SK-N-SH (cell line): Measurements from ENCODE around the gene FOXF1.

ENCODE experiments used
- EP300 ChIP-seq, 2 experiments: IDR thresholded peaks; 2 replicates each; pipeline versions ENCODE4 v1.4.0 to v1.6.1; 2012; ENCODE audit warnings: borderline replicate concordance in 1 of 2, low read depth in 1 of 2, low read length in 1 of 2
- EZH2phosphoT487 ChIP-seq: fragments of 200-600 bp; sonication (generic); IDR thresholded peaks from 2 replicates; pipeline ENCODE4 v1.6.1; 2017; ENCODE audit warnings: low read depth, mixed run types, mild to moderate bottlenecking, antibody characterized with exemption, moderate library complexity, borderline replicate concordance
- GABPA ChIP-seq: IDR thresholded peaks from 2 replicates; pipeline ENCODE4 v1.4.0; 2012; ENCODE audit warnings: low read depth, mild to moderate bottlenecking
- MXI1 ChIP-seq: IDR thresholded peaks from 2 replicates; pipeline ENCODE4 v1.6.1; 2012; ENCODE audit warnings: mild to moderate bottlenecking, low read depth, low read length, improper control_type of control experiment
- RCOR1 ChIP-seq: fragments of 150-350 bp; IDR thresholded peaks from 2 replicates; pipeline ENCODE4 v1.6.1; 2017; ENCODE audit warnings: antibody characterized with exemption, low read length
- RFX5 ChIP-seq: IDR thresholded peaks from 2 replicates; pipeline ENCODE4 v1.6.1; 2012; ENCODE audit warnings: mild to moderate bottlenecking, improper control_type of control experiment, low read length
- RXRA ChIP-seq: IDR thresholded peaks from 2 replicates; pipeline ENCODE4 v1.4.0; 2012; ENCODE audit warnings: low read depth, mild to moderate bottlenecking, borderline replicate concordance
- SMC3 ChIP-seq: IDR thresholded peaks from 2 replicates; pipeline ENCODE4 v1.6.1; 2012; ENCODE audit warnings: low read depth, low read length, improper control_type of control experiment
- TF ChIP-seq, protein P1 (sequence below): fragments of 200-600 bp; sonication (generic); IDR thresholded peaks from 2 replicates; pipeline ENCODE4 v1.6.1; 2017; ENCODE audit warnings: antibody characterized with exemption, mild to moderate bottlenecking, moderate library complexity

DNA sequence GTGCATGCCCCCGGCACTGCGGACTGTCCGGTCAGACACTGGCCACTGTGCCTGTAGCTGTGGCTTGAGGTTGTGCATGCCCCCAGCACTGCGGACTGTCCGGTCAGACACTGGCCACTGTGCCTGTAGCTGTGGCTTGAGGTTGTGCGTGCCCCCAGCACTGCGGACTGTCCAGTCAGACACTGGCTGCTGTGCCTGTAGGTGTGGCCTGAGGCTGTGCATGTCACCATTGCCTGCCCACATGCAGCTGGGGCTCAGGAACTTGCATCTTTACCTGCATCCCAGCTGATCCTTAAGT, 39.5 kb downstream of the FOXF1 start:
- TF ChIP-seq, protein P1, sequence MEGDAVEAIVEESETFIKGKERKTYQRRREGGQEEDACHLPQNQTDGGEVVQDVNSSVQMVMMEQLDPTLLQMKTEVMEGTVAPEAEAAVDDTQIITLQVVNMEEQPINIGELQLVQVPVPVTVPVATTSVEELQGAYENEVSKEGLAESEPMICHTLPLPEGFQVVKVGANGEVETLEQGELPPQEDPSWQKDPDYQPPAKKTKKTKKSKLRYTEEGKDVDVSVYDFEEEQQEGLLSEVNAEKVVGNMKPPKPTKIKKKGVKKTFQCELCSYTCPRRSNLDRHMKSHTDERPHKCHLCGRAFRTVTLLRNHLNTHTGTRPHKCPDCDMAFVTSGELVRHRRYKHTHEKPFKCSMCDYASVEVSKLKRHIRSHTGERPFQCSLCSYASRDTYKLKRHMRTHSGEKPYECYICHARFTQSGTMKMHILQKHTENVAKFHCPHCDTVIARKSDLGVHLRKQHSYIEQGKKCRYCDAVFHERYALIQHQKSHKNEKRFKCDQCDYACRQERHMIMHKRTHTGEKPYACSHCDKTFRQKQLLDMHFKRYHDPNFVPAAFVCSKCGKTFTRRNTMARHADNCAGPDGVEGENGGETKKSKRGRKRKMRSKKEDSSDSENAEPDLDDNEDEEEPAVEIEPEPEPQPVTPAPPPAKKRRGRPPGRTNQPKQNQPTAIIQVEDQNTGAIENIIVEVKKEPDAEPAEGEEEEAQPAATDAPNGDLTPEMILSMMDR = no peak
- TF ChIP-seq EZH2phosphoT487 = no peak
- no peak for TF ChIP-seq SMC3
- TF ChIP-seq RFX5 = no peak
- no peak for TF ChIP-seq RXRA
- no peak for TF ChIP-seq RCOR1
- TF ChIP-seq EP300 (IDR thresholded peaks at IDR 0.05; ENCODE audit: borderline replicate concordance in 1 of 2, low read depth in 1 of 2, low read length in 1 of 2) = no peak
- TF ChIP-seq GABPA = no peak
- no peak for TF ChIP-seq MXI1
